H1 (cell line): ENCODE data around the gene ZNF200. TPM values are rescaled to one million over a fixed set of nuclear protein-coding genes. Genes with fewer than 3 reads are reported as not detected.

Experiments used
- CTCF ChIA-PET: fragments of 300-600 bp; sonication (Branson Sonifier 250); formaldehyde crosslinking; loops from one replicate; lab custom pipeline; 2021; ENCODE audit not compliant: partially characterized antibody; lab: Charles Lee
- POLR2A ChIA-PET: fragments of 300-600 bp; sonication (Branson Sonifier 250); formaldehyde crosslinking; loops from one replicate; lab custom pipeline; 2021; ENCODE audit warnings: inconsistent platforms; ENCODE audit not compliant: partially characterized antibody; lab: Charles Lee
- DNase-seq, 2 experiments: peaks; one replicate each; pipeline versions ENCODE4 v3.0.0 to v3.0.0-alpha.2; 2010 to 2022; ENCODE audit warnings: low spot score in 2 of 2, low read depth in 1 of 2, mixed read lengths in 1 of 2
- FAIRE-seq: peaks from 2 replicates; lab custom pipeline; 2011; peaks lifted over from hg19 to GRCh38; lab: Jason Lieb, UNC
- H2AFZ ChIP-seq: 2 replicates; pipeline ENCODE4 v1.8.1; 2012; ENCODE audit warnings: low read length, inconsistent platforms
- H2AK5ac ChIP-seq: 2 replicates; pipeline ENCODE4 v1.6.1; 2013; ENCODE audit warnings: low read depth, low read length
- H2BK120ac ChIP-seq: replicated peaks from 2 replicates; pipeline ENCODE3; 2013; ENCODE audit warnings: low read depth, low read length, inconsistent platforms
- H2BK12ac ChIP-seq: 2 replicates; pipeline ENCODE4 v1.6.1; 2013; ENCODE audit warnings: low read depth, low read length
- H2BK15ac ChIP-seq: 2 replicates; pipeline ENCODE4 v1.6.1; 2013; ENCODE audit warnings: low read length
- H2BK20ac ChIP-seq: 2 replicates; pipeline ENCODE4 v1.6.1; 2013; ENCODE audit warnings: low read length
- H2BK5ac ChIP-seq: 2 replicates; pipeline ENCODE4 v1.6.1; 2013; ENCODE audit warnings: low read depth, low read length
- H3K14ac ChIP-seq: 2 replicates; pipeline ENCODE4 v1.6.1; 2013; ENCODE audit warnings: inconsistent platforms; ENCODE audit not compliant: insufficient read length
- H3K18ac ChIP-seq: 2 replicates; pipeline ENCODE4 v1.6.1; 2013; ENCODE audit warnings: low read length; ENCODE audit errors: extremely low read depth
- H3K23ac ChIP-seq: 2 replicates; pipeline ENCODE4 v1.6.1; 2013; ENCODE audit warnings: inconsistent platforms; ENCODE audit not compliant: insufficient read length
- H3K23me2 ChIP-seq: 2 replicates; pipeline ENCODE4 v1.6.1; 2013; ENCODE audit warnings: low read depth, low read length
- H3K27ac ChIP-seq: 2 replicates; pipeline ENCODE4 v1.6.1; 2011; ENCODE audit warnings: low read depth, low read length, inconsistent platforms
- H3K27me3 ChIP-seq, 4 experiments: replicated peaks in 1 of 4; 1 replicate in 1 of 4; 2 replicates in 3 of 4; pipeline versions ENCODE4 v1.6.1 to v1.8.1; 2011 to 2013; ENCODE audit warnings: low read length in 3 of 4, mild to moderate bottlenecking in 3 of 4, inconsistent platforms in 2 of 4, mixed read lengths in 2 of 4, moderate library complexity in 1 of 4; ENCODE audit not compliant: control insufficient read depth in 3 of 4, insufficient read depth in 3 of 4; ENCODE audit errors: extremely low read depth in 1 of 4
- H3K36me3 ChIP-seq, 4 experiments: 2 replicates each; pipeline versions ENCODE4 v1.6.1 to v1.8.1; 2011 to 2013; ENCODE audit warnings: mild to moderate bottlenecking in 4 of 4, low read length in 3 of 4, moderate library complexity in 2 of 4, control low read depth in 1 of 4, inconsistent platforms in 1 of 4; ENCODE audit not compliant: insufficient read depth in 4 of 4, control insufficient read depth in 2 of 4
- H3K4ac ChIP-seq: replicated peaks from 2 replicates; pipeline ENCODE3; 2013; ENCODE audit warnings: low read length, low read depth, mixed read lengths, inconsistent platforms; ENCODE audit not compliant: insufficient read length
- H3K4me1 ChIP-seq, 4 experiments: replicated peaks in 1 of 4; 1 replicate in 1 of 4; 2 replicates in 3 of 4; pipeline versions ENCODE4 v1.6.1 to v1.8.1; 2011 to 2013; ENCODE audit warnings: low read length in 3 of 4, inconsistent platforms in 2 of 4, mixed read lengths in 1 of 4; ENCODE audit not compliant: insufficient read depth in 4 of 4, control insufficient read depth in 3 of 4
- H3K4me2 ChIP-seq, 2 experiments: 2 replicates each; pipeline versions ENCODE4 v1.6.1 to v1.8.1; 2011 to 2013; ENCODE audit warnings: low read depth in 2 of 2, low read length in 2 of 2, control low read depth in 1 of 2, inconsistent platforms in 1 of 2, mild to moderate bottlenecking in 1 of 2; ENCODE audit not compliant: insufficient read depth in 1 of 2
- H3K4me3 ChIP-seq, 4 experiments: fragments of 200-600, 300-600 bp in 1 of 4; sonication (generic), shearing (Covaris generic), sonication (Bioruptor Twin) in 1 of 4; 2 replicates each; pipeline versions ENCODE4 v1.5.1 to v1.8.1; 2011 to 2016; ENCODE audit warnings: low read length in 4 of 4, low read depth in 3 of 4, control low read depth in 2 of 4, inconsistent platforms in 2 of 4, mild to moderate bottlenecking in 2 of 4, mixed read lengths in 1 of 4, moderate library complexity in 1 of 4; ENCODE audit not compliant: insufficient read depth in 2 of 4; ENCODE audit errors: extremely low read depth in 1 of 4
- H3K56ac ChIP-seq: replicated peaks from 2 replicates; pipeline ENCODE3; 2013; ENCODE audit warnings: low read depth, mild to moderate bottlenecking, mixed read lengths, low read length, inconsistent platforms; ENCODE audit not compliant: insufficient read length
- H3K79me1 ChIP-seq: 2 replicates; pipeline ENCODE4 v1.6.1; 2013; ENCODE audit warnings: low read depth, low read length, control low read depth
- H3K79me2 ChIP-seq, 2 experiments: 2 replicates each; pipeline versions ENCODE4 v1.6.1 to v1.8.1; 2012 to 2013; ENCODE audit warnings: low read length in 2 of 2, mild to moderate bottlenecking in 2 of 2, inconsistent platforms in 1 of 2; ENCODE audit not compliant: insufficient read depth in 2 of 2, control insufficient read depth in 1 of 2
- H3K9ac ChIP-seq, 4 experiments: replicated peaks in 1 of 4; 1 replicate in 1 of 4; 2 replicates in 3 of 4; pipeline versions ENCODE4 v1.6.1 to v1.8.1; 2011 to 2013; ENCODE audit warnings: low read depth in 3 of 4, low read length in 3 of 4, control low read depth in 2 of 4, mild to moderate bottlenecking in 2 of 4, moderate library complexity in 2 of 4, inconsistent platforms in 1 of 4; ENCODE audit errors: extremely low read depth in 1 of 4
- H3K9me3 ChIP-seq, 2 experiments: 2 replicates each; pipeline versions ENCODE4 v1.6.1 to v1.8.1; 2012 to 2013; ENCODE audit warnings: mild to moderate bottlenecking in 2 of 2, moderate library complexity in 2 of 2, control low read depth in 1 of 2, inconsistent platforms in 1 of 2, low read depth in 1 of 2, low read length in 1 of 2, mixed read lengths in 1 of 2; ENCODE audit not compliant: insufficient read depth in 2 of 2
- H4K20me1 ChIP-seq, 2 experiments: replicated peaks in 1 of 2; 2 replicates each; pipeline versions ENCODE3 to v1.8.1; 2011 to 2013; ENCODE audit warnings: inconsistent platforms in 2 of 2, low read length in 2 of 2, mild to moderate bottlenecking in 1 of 2; ENCODE audit not compliant: insufficient read depth in 2 of 2, control insufficient read depth in 1 of 2
- H4K5ac ChIP-seq: 2 replicates; pipeline ENCODE4 v1.6.1; 2013; ENCODE audit warnings: low read length, low read depth, mixed read lengths, inconsistent platforms; ENCODE audit not compliant: insufficient read length
- H4K8ac ChIP-seq: 2 replicates; pipeline ENCODE4 v1.8.0; 2013; ENCODE audit warnings: mild to moderate bottlenecking, moderate library complexity, low read length, inconsistent platforms; ENCODE audit not compliant: insufficient read depth; ENCODE audit errors: extremely low read depth
- H4K91ac ChIP-seq: replicated peaks from 2 replicates; pipeline ENCODE3; 2013; ENCODE audit warnings: low read length, mixed read lengths, inconsistent platforms; ENCODE audit not compliant: insufficient read length
- CREB1 ChIP-seq: IDR thresholded peaks from 2 replicates; pipeline ENCODE4 v1.6.1; 2012; ENCODE audit warnings: inconsistent platforms
- EGR1 ChIP-seq: IDR thresholded peaks from 2 replicates; pipeline ENCODE4 v1.6.1; 2011; ENCODE audit warnings: low read depth, low read length, borderline replicate concordance
- MAX ChIP-seq: IDR thresholded peaks from 2 replicates; pipeline ENCODE4 v1.6.1; 2012; ENCODE audit warnings: inconsistent platforms
- NANOG ChIP-seq: IDR thresholded peaks from 2 replicates; pipeline ENCODE4 v1.6.1; 2011; ENCODE audit warnings: low read length, low read depth, mild to moderate bottlenecking, inconsistent platforms; ENCODE audit not compliant: insufficient read depth, poor library complexity, severe bottlenecking
- WGBS, 2 experiments: shearing (Covaris generic) in 1 of 2; methylation state at CpG; one replicate each; pipeline versions ENCODE4 v1.1.6 to v1.1.7; 2013 to 2015; ENCODE audit warnings: low lambda C conversion rate in 2 of 2, mixed read lengths in 2 of 2, inconsistent platforms in 1 of 2, low coverage in 1 of 2, missing lambda C conversion rate in 1 of 2; ENCODE audit not compliant: insufficient replicate concordance in 2 of 2, insufficient coverage in 1 of 2, insufficient read length in 1 of 2; ENCODE audit errors: extremely low coverage in 1 of 2, missing lambda C conversion rate in 1 of 2; 5-methylcytosine and 5-hydroxymethylcytosine counted together
- polyA plus RNA-seq, 7 experiments: library from polyadenylated mRNA; depleted of rRNA in 3 of 7; stranded (reverse) in 5 of 7; unstranded in 2 of 7; fragments of >200 nt in 5 of 7; fragments of 200-250 nt in 2 of 7; gene quantifications; 1 replicate in 5 of 7; 2 replicates in 1 of 7; 4 replicates in 1 of 7; pipeline versions ENCODE4 v1.2.1 to v1.2.3, GENCODE V29; 2011 to 2013; ENCODE audit warnings: missing spikeins in 2 of 7, mixed read lengths in 2 of 7
- total RNA-seq: library from RNA; stranded (reverse); fragmentation: NEBNext Ultra II Directional; extraction: Animal tissue kit (Norgen Biotek cat#: 25700); gene quantifications from 2 replicates; pipeline ENCODE4 v1.2.1, GENCODE V29; 2021

The ZNF200 gene
- total and polyA plus RNA-seq, 2 of the 8 experiments (the other 6 are each of a cell fraction or from before 2014, with no cell fraction given) = 2.7 to 9.9 TPM

- H2AFZ ChIP-seq = no peak overlapping the region
- no peaks in the 10 kb centered on the region for H3K23me2 ChIP-seq
- no peak overlapping the region for H4K5ac ChIP-seq
- H3K23ac ChIP-seq = no peak overlapping the region
- H4K8ac ChIP-seq = no peak overlapping the region
- 77% methylated on average over 7 of the region's 7 CpGs; no CpG with 5 or more reads in 1 of the 2 experiments for WGBS, 2 experiments
- no peaks in the 10 kb centered on the region for H3K79me2 ChIP-seq
- H3K4me1 ChIP-seq = no peaks in the 10 kb centered on the region
- no peak overlapping the region for H3K4me2 ChIP-seq
- H4K91ac ChIP-seq = no peak overlapping the region
- H3K14ac ChIP-seq = no peak overlapping the region
- no peak overlapping the region for H3K56ac ChIP-seq
- no peak overlapping the region for H2BK120ac ChIP-seq
- FAIRE-seq (no peak), DNase-seq (no peak)
- H2BK20ac ChIP-seq = no peak overlapping the region
- peaks cover 36 to 48% of the 10 kb centered on the region in 2 experiments for H3K9me3 ChIP-seq
- H3K4me3 ChIP-seq = no peak overlapping the region
- no peaks in the 10 kb centered on the region for H4K20me1 ChIP-seq
- CTCF ChIA-PET = no interaction called here
- H3K4ac ChIP-seq = no peak overlapping the region
- no peak overlapping the region for H3K9ac ChIP-seq
- H3K27me3 ChIP-seq = no peaks in the 10 kb centered on the region
- H3K18ac ChIP-seq = no peak overlapping the region
- no peaks in the 10 kb centered on the region for H3K79me1 ChIP-seq
- H2BK15ac ChIP-seq = no peak overlapping the region
- no peaks in the 10 kb centered on the region for H3K36me3 ChIP-seq
- no peak overlapping the region for H2BK5ac ChIP-seq
- POLR2A ChIA-PET = interaction anchor here (1.3 kb wide), 1 partner anchor 12 kb away, joined by 4 read pairs; no protein-coding TSS in a partner anchor
- H2AK5ac ChIP-seq = no peak overlapping the region
- no peak overlapping the region for H3K27ac ChIP-seq
- H2BK12ac ChIP-seq = no peak overlapping the region
- TF ChIP-seq NANOG = no peak
- no peak for TF ChIP-seq CREB1
- no peak for TF ChIP-seq MAX
- no peak for TF ChIP-seq EGR1
These were observed 11.0 kb upstream of the ZNF200 start for GRCh38 chr16:3246002-3246401.
